ENCODE results near the gene MRPL58. TPM values are rescaled to one million over a fixed set of nuclear protein-coding genes. Genes with fewer than 3 reads are reported as not detected.
"Not testable (repeated sequence)": the region's sequence is repeated elsewhere in the genome, so short reads cannot be mapped to it uniquely, and the experiment has no call there.

MRPL58 gene
- total and polyA plus RNA-seq, 2 experiments from 2014 or later: 38.0 to 66.7 TPM

- not testable (repeated sequence) for ATAC-seq; H3K4me3 ChIP-seq; H3K9me2 ChIP-seq (ENCODE audit: insufficient read depth); H3K4me3 Mint-ChIP-seq; H3K79me2 ChIP-seq (replicated peaks; ENCODE audit: insufficient read depth); H3F3A ChIP-seq (replicated peaks; ENCODE audit: low read depth); H2AFZ ChIP-seq; H4K20me1 ChIP-seq (replicated peaks; ENCODE audit: insufficient read depth); H3K27ac Mint-ChIP-seq; H3K27ac ChIP-seq (ENCODE audit: low read depth); H3K4me2 ChIP-seq; H3K27me3 ChIP-seq (ENCODE audit: insufficient read depth); H3K36me3 ChIP-seq (ENCODE audit: insufficient read depth); DNase-seq (ENCODE audit: low spot score); H3K27me3 Mint-ChIP-seq (ENCODE audit: insufficient read depth, low read depth, poor library complexity); H3K4me1 ChIP-seq (ENCODE audit: insufficient read depth); H3K4me1 Mint-ChIP-seq
- Mint-ChIP-seq H3K9me3 (peaks cover 33% of the 10 kb centered on the region), H3K36me3 (ENCODE audit: low read depth) (peaks cover 54% of the 10 kb centered on the region)
These were observed 12.9 kb downstream of the MRPL58 start for GRCh38 chr17:75025398-75025734.

GRCh38 chr17:75026650-75027049 is 14.2 kb downstream of the MRPL58 start:
- H4K20me1 ChIP-seq (replicated peaks; ENCODE audit: insufficient read depth); H3K4me1 ChIP-seq (ENCODE audit: insufficient read depth); DNase-seq (ENCODE audit: low spot score); H3K27ac ChIP-seq (ENCODE audit: low read depth); H3K4me2 ChIP-seq; H3K27me3 Mint-ChIP-seq (ENCODE audit: insufficient read depth, low read depth, poor library complexity); H3K4me3 ChIP-seq; H3K27ac Mint-ChIP-seq; H3F3A ChIP-seq (replicated peaks; ENCODE audit: low read depth); H3K4me3 Mint-ChIP-seq; H3K36me3 ChIP-seq (ENCODE audit: insufficient read depth); ATAC-seq; H3K79me2 ChIP-seq (replicated peaks; ENCODE audit: insufficient read depth); H3K27me3 ChIP-seq (ENCODE audit: insufficient read depth); H3K9me2 ChIP-seq (ENCODE audit: insufficient read depth); H3K4me1 Mint-ChIP-seq; H2AFZ ChIP-seq: not testable (repeated sequence)
- Mint-ChIP-seq H3K36me3 (ENCODE audit: low read depth) (peaks cover 44% of the 10 kb centered on the region), H3K9me3 (peaks cover 43% of the 10 kb centered on the region)

- DNase-seq (ENCODE audit: low spot score): no peak
- H3K36me3 Mint-ChIP-seq (ENCODE audit: low read depth): peaks cover 19% of the 10 kb centered on the region
- Histone ChIP-seq H3K4me2 (no peak overlapping the region), H3K27me3 (ENCODE audit: insufficient read depth) (peaks cover 5% of the 10 kb centered on the region; the same call in 1 of the 2 replicates), H3K27ac (ENCODE audit: low read depth) (no peak overlapping the region), H4K20me1 (replicated peaks; ENCODE audit: insufficient read depth) (no peaks in the 10 kb centered on the region), H3F3A (replicated peaks; ENCODE audit: low read depth) (0 out of 2 replicates have a peak, but pooled peaks cover 7% of the 10 kb centered on the region), H3K79me2 (replicated peaks; ENCODE audit: insufficient read depth) (no peaks in the 10 kb centered on the region), H3K4me1 (ENCODE audit: insufficient read depth) (no peaks in the 10 kb centered on the region; the same call in 1 of the 2 replicates), H3K9me2 (ENCODE audit: insufficient read depth) (no peaks in the 10 kb centered on the region), H3K36me3 (ENCODE audit: insufficient read depth) (no peaks in the 10 kb centered on the region; the same call in 1 of the 2 replicates), H2AFZ (no peak overlapping the region), H3K4me3 (no peak overlapping the region)
- peaks cover 55% of the 10 kb centered on the region for H3K9me3 Mint-ChIP-seq
- H3K27me3 Mint-ChIP-seq (ENCODE audit: insufficient read depth, low read depth, poor library complexity): peaks cover 22% of the 10 kb centered on the region
- ATAC-seq: no peak
- no peak overlapping the region for H3K27ac Mint-ChIP-seq
- H3K4me3 Mint-ChIP-seq: no peak overlapping the region
- peaks cover 6% of the 10 kb centered on the region; the same call in 2 of the 3 replicates for H3K4me1 Mint-ChIP-seq
- TF ChIP-seq ZNF462 (CRISPR knock-in tag; IDR thresholded peaks at IDR 0.05) (no peak), STAT1 (IDR thresholded peaks at IDR 0.05; ENCODE audit: unreplicated experiment) (no peak), EZH2 (IDR thresholded peaks at IDR 0.05; ENCODE audit: low read depth, unreplicated experiment) (no peak), ETS1 (IDR thresholded peaks at IDR 0.05) (no peak), CTCF (conservative IDR thresholded peaks at IDR 0.05; ENCODE audit: low read depth in 2 of 2) (no peak), EZH2phosphoT487 (IDR thresholded peaks at IDR 0.05; ENCODE audit: unreplicated experiment) (no peak), POLR2AphosphoS5 (IDR thresholded peaks at IDR 0.05; ENCODE audit: low read depth) (no peak), JUNB (IDR thresholded peaks at IDR 0.05; ENCODE audit: unreplicated experiment) (no peak), ZNF114 (CRISPR knock-in tag; IDR thresholded peaks at IDR 0.05) (no peak)
These were observed 17.7 kb downstream of the MRPL58 start for GRCh38 chr17:75030161-75030560.
